Measurements from ENCODE around the gene ZNF768. TPM values are rescaled to one million over a fixed set of nuclear protein-coding genes. Genes with fewer than 3 reads are reported as not detected.

The ZNF768 gene
- total and polyA plus RNA-seq, 2 experiments from 2014 or later, result 25.2 to 37.6 TPM

- 73% methylated on average over 3 of the region's 3 CpGs for WGBS (ENCODE audit: low lambda C conversion rate, missing lambda C conversion rate)
- no peaks in the 10 kb centered on the region for H4K20me1 ChIP-seq (ENCODE audit: insufficient read depth, poor library complexity, severe bottlenecking)
- DNase-seq (ENCODE audit: low spot score), result no peak
- no peak overlapping the region for H3K27ac ChIP-seq
- H3K4me1 ChIP-seq (ENCODE audit: insufficient read depth), result no peaks in the 10 kb centered on the region
- no peak overlapping the region for H3K4me3 ChIP-seq
- TF ChIP-seq EZH2 (IDR thresholded peaks at IDR 0.05; ENCODE audit: borderline replicate concordance) (no peak), EZH2phosphoT487 (IDR thresholded peaks at IDR 0.05; ENCODE audit: low read depth, severe bottlenecking, unreplicated experiment) (no peak), CTCF (IDR thresholded peaks at IDR 0.05; ENCODE audit: poor library complexity) (no peak)
- H3K9me2 ChIP-seq (replicated peaks; ENCODE audit: insufficient read depth), result no peaks in the 10 kb centered on the region
- H3K9me3 ChIP-seq (ENCODE audit: low read depth), result no peaks in the 10 kb centered on the region
- no peak overlapping the region for H3K4me2 ChIP-seq
- no peak overlapping the region for H2AFZ ChIP-seq
- no peaks in the 10 kb centered on the region for H3K36me3 ChIP-seq (replicated peaks; ENCODE audit: insufficient read depth, low read depth)
- no peaks in the 10 kb centered on the region for H3K27me3 ChIP-seq
- no peaks in the 10 kb centered on the region for H3K79me2 ChIP-seq
Measured at GRCh38 chr16:30476991-30477390, 49.4 kb downstream of the ZNF768 start.

DNA sequence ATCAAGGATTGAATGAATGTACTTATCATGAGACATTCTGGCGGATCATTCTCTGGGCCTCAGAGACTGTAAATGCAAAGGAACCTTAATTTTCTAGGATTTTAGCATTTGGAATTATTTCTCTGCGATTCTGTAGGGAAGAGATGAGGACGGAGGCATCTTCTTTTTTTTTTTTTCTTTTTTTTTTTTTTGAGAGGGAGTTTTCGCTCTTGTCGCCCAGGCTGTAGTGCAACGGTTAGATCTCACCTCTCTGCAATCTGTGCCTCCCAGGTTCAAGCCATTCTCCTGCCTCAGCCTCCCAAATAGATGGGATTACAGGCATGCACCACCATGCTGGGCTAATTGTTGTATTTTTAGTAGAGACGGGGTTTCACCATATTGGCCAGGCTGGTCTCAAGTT lies 51.7 kb downstream of the ZNF768 start:
- H4K20me1 ChIP-seq (ENCODE audit: insufficient read depth, poor library complexity, severe bottlenecking), result no peaks in the 10 kb centered on the region
- no peak overlapping the region for H3K4me2 ChIP-seq
- H3K36me3 ChIP-seq (replicated peaks; ENCODE audit: insufficient read depth, low read depth), result no peaks in the 10 kb centered on the region
- no peaks in the 10 kb centered on the region for H3K79me2 ChIP-seq
- no peak for DNase-seq (ENCODE audit: low spot score)
- H3K27me3 ChIP-seq, result no peaks in the 10 kb centered on the region
- no peak overlapping the region for H2AFZ ChIP-seq
- no peak overlapping the region for H3K4me3 ChIP-seq
- TF ChIP-seq EZH2 (IDR thresholded peaks at IDR 0.05; ENCODE audit: borderline replicate concordance), result no peak
- TF ChIP-seq EZH2phosphoT487 (IDR thresholded peaks at IDR 0.05; ENCODE audit: low read depth, severe bottlenecking, unreplicated experiment), result no peak
- TF ChIP-seq CTCF (IDR thresholded peaks at IDR 0.05; ENCODE audit: poor library complexity), result no peak
- H3K27ac ChIP-seq, result no peak overlapping the region
- 93% methylated on average over 7 of the region's 7 CpGs for WGBS (ENCODE audit: low lambda C conversion rate, missing lambda C conversion rate)
- H3K4me1 ChIP-seq (ENCODE audit: insufficient read depth), result no peaks in the 10 kb centered on the region
- H3K9me2 ChIP-seq (replicated peaks; ENCODE audit: insufficient read depth), result no peaks in the 10 kb centered on the region
- H3K9me3 ChIP-seq (ENCODE audit: low read depth), result no peaks in the 10 kb centered on the region

DNA sequence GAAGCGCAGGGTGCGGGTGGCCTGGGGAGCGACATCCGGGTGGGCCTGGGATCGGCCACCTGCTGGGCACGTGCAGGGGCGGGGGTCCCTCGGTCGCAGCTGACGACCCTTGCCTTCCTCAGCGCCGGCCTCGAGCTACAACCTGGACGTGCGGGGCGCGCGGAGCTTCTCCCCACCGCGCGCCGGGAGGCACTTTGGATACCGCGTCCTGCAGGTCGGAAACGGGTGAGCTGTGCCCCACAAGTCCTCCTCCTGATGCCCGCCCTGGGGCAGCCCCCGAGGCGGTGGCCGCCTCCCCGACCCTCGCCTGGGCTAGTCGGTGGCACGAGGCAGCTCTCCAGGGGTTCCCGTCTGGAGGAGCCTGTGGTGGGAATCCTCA lies 52.3 kb downstream of the ZNF768 start:
- Histone ChIP-seq H2AFZ (no peak overlapping the region), H3K4me1 (ENCODE audit: insufficient read depth) (no peaks in the 10 kb centered on the region), H3K27me3 (no peaks in the 10 kb centered on the region), H3K79me2 (no peaks in the 10 kb centered on the region), H3K27ac (no peak overlapping the region), H3K4me2 (no peak overlapping the region), H3K4me3 (no peak overlapping the region), H3K9me2 (replicated peaks; ENCODE audit: insufficient read depth) (no peaks in the 10 kb centered on the region), H3K9me3 (ENCODE audit: low read depth) (no peaks in the 10 kb centered on the region), H3K36me3 (replicated peaks; ENCODE audit: insufficient read depth, low read depth) (no peaks in the 10 kb centered on the region), H4K20me1 (ENCODE audit: insufficient read depth, poor library complexity, severe bottlenecking) (no peaks in the 10 kb centered on the region)
- TF ChIP-seq EZH2 (IDR thresholded peaks at IDR 0.05; ENCODE audit: borderline replicate concordance) (no peak), EZH2phosphoT487 (IDR thresholded peaks at IDR 0.05; ENCODE audit: low read depth, severe bottlenecking, unreplicated experiment) (no peak), CTCF (IDR thresholded peaks at IDR 0.05; ENCODE audit: poor library complexity) (no peak)
- no peak for DNase-seq (ENCODE audit: low spot score)
- 88% methylated on average over 16 of the region's 35 CpGs for WGBS (ENCODE audit: low lambda C conversion rate, missing lambda C conversion rate)

Small RNAs within 50 kb of the gene (microRNA-seq; reads per million reads assigned to microRNA genes)
- not detected for gene MIR4518

Small RNAs within 50 kb of the gene (small RNA-seq; reads per million reads assigned to genes)
- gene MIR4518 (not detected), gene RNU7-61P (not detected)

Other genes with a start within 250 kb of the ZNF768 start
- gene CD2BP2, start 171.3 kb downstream of the ZNF768 start, total RNA-seq, result 44.2 and 45.1 TPM in 2 replicates
- gene CD2BP2, start 171.3 kb downstream of the ZNF768 start, polyA plus RNA-seq, result 37.6 and 41.0 TPM in 2 replicates
- 21.4 and 29.3 TPM in 2 replicates for gene TBC1D10B, start 156.1 kb downstream of the ZNF768 start, total RNA-seq
- gene TBC1D10B, start 156.1 kb downstream of the ZNF768 start, polyA plus RNA-seq, result 33.3 and 37.9 TPM in 2 replicates
- 4.0 TPM in 1 of 2 replicates, not detected in the other for gene MYL11, start 151.8 kb downstream of the ZNF768 start, total RNA-seq
- 2.2 and 5.3 TPM in 2 replicates for gene MYL11, start 151.8 kb downstream of the ZNF768 start, polyA plus RNA-seq
- gene SEPTIN1, start 144.0 kb downstream of the ZNF768 start, total RNA-seq, result not detected in 2 replicates
- gene SEPTIN1, start 144.0 kb downstream of the ZNF768 start, polyA plus RNA-seq, result 1.5 and 2.3 TPM in 2 replicates
- gene ZNF48, start 131.1 kb downstream of the ZNF768 start, total RNA-seq, result 7.7 and 8.0 TPM in 2 replicates
- gene ZNF48, start 131.1 kb downstream of the ZNF768 start, polyA plus RNA-seq, result 6.1 and 7.1 TPM in 2 replicates
- gene ZNF771, start 119.0 kb downstream of the ZNF768 start, total RNA-seq, result 12.4 and 18.7 TPM in 2 replicates
- gene ZNF771, start 119.0 kb downstream of the ZNF768 start, polyA plus RNA-seq, result 23.6 and 25.2 TPM in 2 replicates
- gene DCTPP1, start 96.5 kb downstream of the ZNF768 start, total RNA-seq, result 25.9 and 33.8 TPM in 2 replicates
- gene DCTPP1, start 96.5 kb downstream of the ZNF768 start, polyA plus RNA-seq, result 36.3 and 47.2 TPM in 2 replicates
- gene SEPHS2, start 80.7 kb downstream of the ZNF768 start, total RNA-seq, result 36.1 and 51.3 TPM in 2 replicates
- gene SEPHS2, start 80.7 kb downstream of the ZNF768 start, polyA plus RNA-seq, result 69.2 and 81.0 TPM in 2 replicates
- gene ITGAL, start 53.8 kb downstream of the ZNF768 start, total RNA-seq, result 1.5 and 3.4 TPM in 2 replicates
- 0.95 and 1.1 TPM in 2 replicates for gene ITGAL, start 53.8 kb downstream of the ZNF768 start, polyA plus RNA-seq
- gene ZNF747, start 8.3 kb upstream of the ZNF768 start, total RNA-seq, result 11.1 and 13.4 TPM in 2 replicates
- 9.9 and 10.5 TPM in 2 replicates for gene ZNF747, start 8.3 kb upstream of the ZNF768 start, polyA plus RNA-seq
- gene ZNF764, start 31.8 kb upstream of the ZNF768 start, total RNA-seq, result 9.8 and 13.8 TPM in 2 replicates
- gene ZNF764, start 31.8 kb upstream of the ZNF768 start, polyA plus RNA-seq, result 12.1 and 12.5 TPM in 2 replicates
- gene ZNF688, start 45.1 kb upstream of the ZNF768 start, total RNA-seq, result 7.1 and 9.8 TPM in 2 replicates
- gene ZNF688, start 45.1 kb upstream of the ZNF768 start, polyA plus RNA-seq, result 21.0 and 21.3 TPM in 2 replicates
- gene ZNF785, start 59.1 kb upstream of the ZNF768 start, total RNA-seq, result 10.8 and 11.7 TPM in 2 replicates
- 7.3 and 10.0 TPM in 2 replicates for gene ZNF785, start 59.1 kb upstream of the ZNF768 start, polyA plus RNA-seq
- 7.1 and 8.0 TPM in 2 replicates for gene ZNF689, start 83.8 kb upstream of the ZNF768 start, total RNA-seq
- 5.6 and 8.7 TPM in 2 replicates for gene ZNF689, start 83.8 kb upstream of the ZNF768 start, polyA plus RNA-seq
- gene PRR14, start 124.4 kb upstream of the ZNF768 start, total RNA-seq, result 6.6 and 8.1 TPM in 2 replicates
- 18.7 and 20.0 TPM in 2 replicates for gene PRR14, start 124.4 kb upstream of the ZNF768 start, polyA plus RNA-seq
- gene FBRS, start 131.9 kb upstream of the ZNF768 start, total RNA-seq, result 18.5 and 22.9 TPM in 2 replicates
- 22.1 and 25.5 TPM in 2 replicates for gene FBRS, start 131.9 kb upstream of the ZNF768 start, polyA plus RNA-seq
- gene SRCAP, start 172.6 kb upstream of the ZNF768 start, total RNA-seq, result 9.6 and 15.3 TPM in 2 replicates
- gene SRCAP, start 172.6 kb upstream of the ZNF768 start, polyA plus RNA-seq, result 29.3 and 33.6 TPM in 2 replicates
- 27.5 and 28.0 TPM in 2 replicates for gene PHKG2, start 221.9 kb upstream of the ZNF768 start, total RNA-seq
- gene PHKG2, start 221.9 kb upstream of the ZNF768 start, polyA plus RNA-seq, result 39.5 and 45.6 TPM in 2 replicates
- 1.3 and 5.0 TPM in 2 replicates for gene CFAP119, start 235.5 kb upstream of the ZNF768 start, total RNA-seq
- gene CFAP119, start 235.5 kb upstream of the ZNF768 start, polyA plus RNA-seq, result 4.2 and 6.1 TPM in 2 replicates
- 63.5 and 75.3 TPM in 2 replicates for gene RNF40, start 235.8 kb upstream of the ZNF768 start, total RNA-seq
- gene RNF40, start 235.8 kb upstream of the ZNF768 start, polyA plus RNA-seq, result 70.4 and 75.6 TPM in 2 replicates

Measured in hepatocyte (in vitro differentiated cells).